ENCODE data around the gene FHAD1. TPM values are rescaled to one million over a fixed set of nuclear protein-coding genes. Genes with fewer than 3 reads are reported as not detected.
A peak's percentile ranks its signal among the peaks of the same experiment; 100 is the strongest.

FHAD1 gene
- polyA plus RNA-seq, 1 of the 3 experiments (the other 2 are of a cell fraction), result 0.48 TPM

DNA sequence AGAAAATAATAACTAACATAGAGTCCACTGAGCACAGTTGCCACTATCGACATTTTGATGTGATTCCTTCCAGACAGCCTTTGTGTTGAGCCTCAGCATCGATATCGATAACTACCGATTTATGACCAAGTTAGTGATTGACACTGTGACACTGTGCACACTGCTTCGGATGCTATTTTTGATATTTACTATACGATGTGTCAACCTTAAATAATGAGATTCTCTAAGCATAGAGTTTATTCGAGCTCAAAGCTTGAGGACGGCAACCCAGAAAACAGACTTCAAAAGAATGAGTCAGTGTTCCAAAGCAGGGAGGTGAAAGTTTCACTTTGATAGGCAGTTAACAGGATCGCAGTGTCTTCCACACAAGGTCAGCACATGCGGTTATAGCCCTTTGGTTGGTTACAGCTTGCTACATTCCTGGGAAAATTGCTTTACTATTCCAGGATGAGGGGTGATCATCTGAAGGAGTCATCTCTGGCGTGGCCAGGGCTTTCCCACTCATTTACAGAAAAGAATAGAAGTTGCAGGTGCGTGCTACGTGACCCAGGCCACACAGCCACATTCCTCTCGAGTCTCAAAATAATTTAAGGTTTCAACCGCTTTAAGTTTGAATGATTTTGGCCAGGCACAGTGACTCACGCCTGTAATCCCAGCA lies 109.1 kb downstream of the FHAD1 start:
- WGBS (ENCODE audit: low lambda C conversion rate), result 63% methylated on average over 16 of the region's 16 CpGs
- Histone ChIP-seq H3K4me2 (no peak overlapping the region), H3K4me3 (ENCODE audit: low read depth in 2 of 2, low read length in 1 of 2) (no peak overlapping the region), H3K79me2 (ENCODE audit: insufficient read depth) (no peaks in the 10 kb centered on the region), H3K36me3 (replicated peaks in 1 of 2; ENCODE audit: control insufficient read depth in 1 of 2, insufficient read depth in 2 of 2, low read length in 1 of 2) (no peaks in the 10 kb centered on the region), H3K9ac (peak overlapping the region; percentile 28; the same call in 1 of the 2 replicates), H3K27me3 (ENCODE audit: insufficient read depth) (no peaks in the 10 kb centered on the region), H3K4me1 (ENCODE audit: control insufficient read depth in 1 of 2, insufficient read depth in 2 of 2, low read depth in 1 of 2, low read length in 1 of 2) (peaks cover 4 to 37% of the 10 kb centered on the region in 2 experiments; a peak in 3 of 4 replicates), H2AFZ (ENCODE audit: low read depth) (no peak overlapping the region; the same call in 1 of the 2 replicates), H3K9me3 (no peaks in the 10 kb centered on the region), H3F3A (replicated peaks; ENCODE audit: insufficient read depth) (peaks cover 39% of the 10 kb centered on the region), H3K27ac (ENCODE audit: low read depth in 2 of 2, low read length in 1 of 2) (peak overlapping the region in 1 of 2 experiments; percentile 61; a peak in 2 of 4 replicates), H3K9me2 (no peaks in the 10 kb centered on the region), H4K20me1 (ENCODE audit: insufficient read depth) (no peaks in the 10 kb centered on the region)
- no peak for DNase-seq
- CTCF ChIA-PET, result no interaction called here
- POLR2A ChIA-PET, result no interaction called here
- no peak for TF ChIP-seq EP300 (IDR thresholded peaks at IDR 0.05; ENCODE audit: borderline replicate concordance in 1 of 2, low read depth in 1 of 2, low read length in 1 of 2)
- TF ChIP-seq, protein P1, sequence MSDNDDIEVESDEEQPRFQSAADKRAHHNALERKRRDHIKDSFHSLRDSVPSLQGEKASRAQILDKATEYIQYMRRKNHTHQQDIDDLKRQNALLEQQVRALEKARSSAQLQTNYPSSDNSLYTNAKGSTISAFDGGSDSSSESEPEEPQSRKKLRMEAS (IDR thresholded peaks at IDR 0.05; ENCODE audit: low read depth), result 0 out of 2 replicates have a peak, but pooled peaks have one; percentile 24
- 0 out of 2 replicates have a peak, but pooled peaks have one; percentile 5 for TF ChIP-seq TCF12 (IDR thresholded peaks at IDR 0.05)
- TF ChIP-seq RAD21 (IDR thresholded peaks at IDR 0.05; ENCODE audit: low read length), result no peak
- no peak for TF ChIP-seq FOXJ3 (CRISPR knock-in tag; IDR thresholded peaks at IDR 0.05)
- TF ChIP-seq FOXM1 (IDR thresholded peaks at IDR 0.05; ENCODE audit: low read depth), result no peak
- TF ChIP-seq NRF1 (IDR thresholded peaks at IDR 0.05; ENCODE audit: low read depth, low read length), result no peak
- TF ChIP-seq CHD2 (IDR thresholded peaks at IDR 0.05; ENCODE audit: low read length, partially characterized antibody), result no peak
- TF ChIP-seq POLR2AphosphoS5 (IDR thresholded peaks at IDR 0.05; ENCODE audit: low read depth, low read length), result no peak
- peak; percentile 47 for TF ChIP-seq PBX3 (IDR thresholded peaks at IDR 0.05)
- TF ChIP-seq USF2 (IDR thresholded peaks at IDR 0.05; ENCODE audit: borderline replicate concordance, low read depth, low read length), result no peak
- TF ChIP-seq NFIC (IDR thresholded peaks at IDR 0.05; ENCODE audit: borderline replicate concordance), result no peak
- no peak for TF ChIP-seq RCOR1 (IDR thresholded peaks at IDR 0.05; ENCODE audit: low read length)

- no peaks in the 10 kb centered on the region for H3K36me3 ChIP-seq (replicated peaks in 1 of 2; ENCODE audit: control insufficient read depth in 1 of 2, insufficient read depth in 2 of 2, low read length in 1 of 2)
- peaks cover 37% of the 10 kb centered on the region for H3F3A ChIP-seq (replicated peaks; ENCODE audit: insufficient read depth)
- CTCF ChIA-PET, result interaction anchor here (1.0 kb wide), 1 partner anchor 12 kb away, joined by 3 read pairs; no protein-coding TSS in a partner anchor
- no peak overlapping the region for H2AFZ ChIP-seq (ENCODE audit: low read depth)
- H3K4me3 ChIP-seq (ENCODE audit: low read depth in 2 of 2, low read length in 1 of 2), result no peak overlapping the region
- H4K20me1 ChIP-seq (ENCODE audit: insufficient read depth), result no peaks in the 10 kb centered on the region
- 0 out of 2 replicates have a peak overlapping the region, but pooled peaks have one; percentile 30 for H3K4me2 ChIP-seq
- H3K9me3 ChIP-seq, result no peaks in the 10 kb centered on the region
- H3K27me3 ChIP-seq (ENCODE audit: insufficient read depth), result no peaks in the 10 kb centered on the region
- H3K9me2 ChIP-seq, result no peaks in the 10 kb centered on the region
- WGBS (ENCODE audit: low lambda C conversion rate), result 87% methylated on average over 8 of the region's 8 CpGs
- no peak for DNase-seq
- POLR2A ChIA-PET, result no interaction called here
- TF ChIP-seq POLR2AphosphoS5 (IDR thresholded peaks at IDR 0.05; ENCODE audit: low read depth, low read length) (no peak), MXI1 (IDR thresholded peaks at IDR 0.05; ENCODE audit: low read depth, low read length) (no peak), CTCF (IDR thresholded peaks at IDR 0.05) (no peak), SIN3A (IDR thresholded peaks at IDR 0.05; ENCODE audit: borderline replicate concordance, low read depth, low read length) (no peak), ELF1 (IDR thresholded peaks at IDR 0.05) (no peak)
- TF ChIP-seq, protein P2, sequence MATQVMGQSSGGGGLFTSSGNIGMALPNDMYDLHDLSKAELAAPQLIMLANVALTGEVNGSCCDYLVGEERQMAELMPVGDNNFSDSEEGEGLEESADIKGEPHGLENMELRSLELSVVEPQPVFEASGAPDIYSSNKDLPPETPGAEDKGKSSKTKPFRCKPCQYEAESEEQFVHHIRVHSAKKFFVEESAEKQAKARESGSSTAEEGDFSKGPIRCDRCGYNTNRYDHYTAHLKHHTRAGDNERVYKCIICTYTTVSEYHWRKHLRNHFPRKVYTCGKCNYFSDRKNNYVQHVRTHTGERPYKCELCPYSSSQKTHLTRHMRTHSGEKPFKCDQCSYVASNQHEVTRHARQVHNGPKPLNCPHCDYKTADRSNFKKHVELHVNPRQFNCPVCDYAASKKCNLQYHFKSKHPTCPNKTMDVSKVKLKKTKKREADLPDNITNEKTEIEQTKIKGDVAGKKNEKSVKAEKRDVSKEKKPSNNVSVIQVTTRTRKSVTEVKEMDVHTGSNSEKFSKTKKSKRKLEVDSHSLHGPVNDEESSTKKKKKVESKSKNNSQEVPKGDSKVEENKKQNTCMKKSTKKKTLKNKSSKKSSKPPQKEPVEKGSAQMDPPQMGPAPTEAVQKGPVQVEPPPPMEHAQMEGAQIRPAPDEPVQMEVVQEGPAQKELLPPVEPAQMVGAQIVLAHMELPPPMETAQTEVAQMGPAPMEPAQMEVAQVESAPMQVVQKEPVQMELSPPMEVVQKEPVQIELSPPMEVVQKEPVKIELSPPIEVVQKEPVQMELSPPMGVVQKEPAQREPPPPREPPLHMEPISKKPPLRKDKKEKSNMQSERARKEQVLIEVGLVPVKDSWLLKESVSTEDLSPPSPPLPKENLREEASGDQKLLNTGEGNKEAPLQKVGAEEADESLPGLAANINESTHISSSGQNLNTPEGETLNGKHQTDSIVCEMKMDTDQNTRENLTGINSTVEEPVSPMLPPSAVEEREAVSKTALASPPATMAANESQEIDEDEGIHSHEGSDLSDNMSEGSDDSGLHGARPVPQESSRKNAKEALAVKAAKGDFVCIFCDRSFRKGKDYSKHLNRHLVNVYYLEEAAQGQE (IDR thresholded peaks at IDR 0.05; ENCODE audit: low read depth, low read length), result no peak
- H3K79me2 ChIP-seq (ENCODE audit: insufficient read depth), result no peaks in the 10 kb centered on the region
- H3K4me1 ChIP-seq (ENCODE audit: control insufficient read depth in 1 of 2, insufficient read depth in 2 of 2, low read depth in 1 of 2, low read length in 1 of 2), result peaks cover 4 to 29% of the 10 kb centered on the region in 2 experiments; a peak in 3 of 4 replicates
- no peak overlapping the region for H3K27ac ChIP-seq (ENCODE audit: low read depth in 2 of 2, low read length in 1 of 2)
- no peak overlapping the region for H3K9ac ChIP-seq
Measured at GRCh38 chr1:15357612-15358207, 110.7 kb downstream of the FHAD1 start.

All from SK-N-SH (cell line).